Endothelial cell (in vitro differentiated cells): Measurements from ENCODE around the gene HECA. TPM values are rescaled to one million over a fixed set of nuclear protein-coding genes. Genes with fewer than 3 reads are reported as not detected.

Experiments
- DNase-seq: peaks from one replicate; pipeline ENCODE4 v3.0.0; 2021; ENCODE audit warnings: low spot score
- H3K27ac Mint-ChIP-seq: one replicate; pipeline ENCODE4 v1.8.0; 2021; ENCODE audit warnings: mixed read lengths, inconsistent platforms; ENCODE audit not compliant: unreplicated experiment
- H3K27me3 Mint-ChIP-seq: one replicate; pipeline ENCODE4 v1.8.0; 2021; ENCODE audit warnings: mild to moderate bottlenecking, moderate library complexity, mixed read lengths, inconsistent platforms; ENCODE audit not compliant: unreplicated experiment
- H3K36me3 Mint-ChIP-seq: one replicate; pipeline ENCODE4 v1.8.0; 2021; ENCODE audit warnings: mild to moderate bottlenecking, low read depth, mixed read lengths, inconsistent platforms; ENCODE audit not compliant: unreplicated experiment
- H3K4me1 Mint-ChIP-seq: one replicate; pipeline ENCODE4 v1.8.0; 2021; ENCODE audit warnings: mild to moderate bottlenecking, mixed read lengths, inconsistent platforms; ENCODE audit not compliant: unreplicated experiment
- H3K4me3 Mint-ChIP-seq: one replicate; pipeline ENCODE4 v1.8.0; 2021; ENCODE audit warnings: mild to moderate bottlenecking, mixed read lengths, inconsistent platforms; ENCODE audit not compliant: unreplicated experiment
- H3K9me3 Mint-ChIP-seq: one replicate; pipeline ENCODE4 v1.8.0; 2021; ENCODE audit warnings: mixed read lengths, inconsistent platforms; ENCODE audit not compliant: unreplicated experiment
- total RNA-seq: library from RNA; stranded (reverse); fragmentation: NEBNext Ultra II Directional; extraction: Animal tissue kit (Norgen Biotek cat#: 25700); gene quantifications from one replicate; pipeline ENCODE4 v1.2.1, GENCODE V29; 2021; ENCODE audit not compliant: unreplicated experiment
- TF ChIP-seq, protein P1 (sequence below): fragments of 200-600 bp; sonication (generic); IDR thresholded peaks from one replicate; pipeline ENCODE4 v1.5.0; 2021; ENCODE audit warnings: antibody characterized with exemption; ENCODE audit not compliant: unreplicated experiment

The HECA gene
- total RNA-seq, 1 donor from 2014 or later: 36.7 TPM

GRCh38 chr6:139164001-139164400 is 29.1 kb downstream of the HECA start:
- Mint-ChIP-seq H3K4me3 (peak overlapping the region; percentile 8), H3K36me3 (peaks cover 20% of the 10 kb centered on the region), H3K27ac (peak overlapping the region; percentile 7), H3K27me3 (peaks cover 2% of the 10 kb centered on the region), H3K4me1 (peaks cover 16% of the 10 kb centered on the region), H3K9me3 (no peaks in the 10 kb centered on the region)
- TF ChIP-seq, protein P1, sequence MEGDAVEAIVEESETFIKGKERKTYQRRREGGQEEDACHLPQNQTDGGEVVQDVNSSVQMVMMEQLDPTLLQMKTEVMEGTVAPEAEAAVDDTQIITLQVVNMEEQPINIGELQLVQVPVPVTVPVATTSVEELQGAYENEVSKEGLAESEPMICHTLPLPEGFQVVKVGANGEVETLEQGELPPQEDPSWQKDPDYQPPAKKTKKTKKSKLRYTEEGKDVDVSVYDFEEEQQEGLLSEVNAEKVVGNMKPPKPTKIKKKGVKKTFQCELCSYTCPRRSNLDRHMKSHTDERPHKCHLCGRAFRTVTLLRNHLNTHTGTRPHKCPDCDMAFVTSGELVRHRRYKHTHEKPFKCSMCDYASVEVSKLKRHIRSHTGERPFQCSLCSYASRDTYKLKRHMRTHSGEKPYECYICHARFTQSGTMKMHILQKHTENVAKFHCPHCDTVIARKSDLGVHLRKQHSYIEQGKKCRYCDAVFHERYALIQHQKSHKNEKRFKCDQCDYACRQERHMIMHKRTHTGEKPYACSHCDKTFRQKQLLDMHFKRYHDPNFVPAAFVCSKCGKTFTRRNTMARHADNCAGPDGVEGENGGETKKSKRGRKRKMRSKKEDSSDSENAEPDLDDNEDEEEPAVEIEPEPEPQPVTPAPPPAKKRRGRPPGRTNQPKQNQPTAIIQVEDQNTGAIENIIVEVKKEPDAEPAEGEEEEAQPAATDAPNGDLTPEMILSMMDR: no peak
- DNase-seq: no peak

GRCh38 chr6:139165324-139165723 is 30.4 kb downstream of the HECA start:
- no peak overlapping the region for H3K4me3 Mint-ChIP-seq
- peaks cover 26% of the 10 kb centered on the region for H3K36me3 Mint-ChIP-seq
- TF ChIP-seq, protein P1: no peak
- no peaks in the 10 kb centered on the region for H3K9me3 Mint-ChIP-seq
- no peak for DNase-seq
- H3K4me1 Mint-ChIP-seq: peaks cover 13% of the 10 kb centered on the region
- H3K27ac Mint-ChIP-seq: no peak overlapping the region
- peaks cover 2% of the 10 kb centered on the region for H3K27me3 Mint-ChIP-seq

DNA sequence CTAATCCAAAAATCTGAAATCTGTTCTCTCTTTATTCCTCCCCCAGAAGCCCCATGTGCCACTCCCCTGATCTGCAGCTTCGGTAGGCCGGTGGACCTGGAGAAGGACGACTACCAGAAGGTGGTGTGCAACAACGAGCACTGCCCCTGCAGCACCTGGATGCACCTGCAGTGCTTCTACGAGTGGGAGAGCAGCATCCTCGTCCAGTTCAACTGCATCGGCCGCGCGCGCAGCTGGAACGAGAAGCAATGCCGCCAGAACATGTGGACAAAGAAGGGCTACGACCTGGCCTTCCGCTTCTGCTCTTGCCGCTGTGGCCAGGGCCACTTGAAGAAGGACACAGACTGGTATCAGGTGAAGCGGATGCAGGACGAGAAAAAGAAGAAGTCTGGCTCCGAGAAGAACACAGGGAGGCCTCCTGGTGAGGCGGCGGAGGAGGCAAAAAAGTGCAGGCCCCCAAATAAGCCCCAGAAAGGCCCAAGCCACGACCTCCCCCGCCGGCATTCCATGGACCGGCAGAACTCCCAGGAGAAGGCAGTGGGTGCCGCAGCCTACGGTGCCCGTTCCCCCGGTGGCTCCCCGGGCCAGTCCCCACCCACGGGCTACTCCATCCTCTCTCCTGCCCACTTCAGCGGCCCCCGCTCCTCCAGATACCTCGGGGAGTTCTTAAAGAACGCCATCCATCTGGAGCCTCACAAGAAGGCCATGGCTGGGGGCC is 31.5 kb downstream of the HECA start:
- DNase-seq: no peak

GRCh38 chr6:139166956-139167313 is 32.1 kb downstream of the HECA start:
- Mint-ChIP-seq H3K36me3 (peaks cover 26% of the 10 kb centered on the region), H3K4me3 (no peak overlapping the region), H3K27me3 (peaks cover 2% of the 10 kb centered on the region), H3K27ac (no peak overlapping the region), H3K9me3 (no peaks in the 10 kb centered on the region), H3K4me1 (peaks cover 9% of the 10 kb centered on the region)
- DNase-seq: no peak
- TF ChIP-seq, protein P1: no peak

More for the DNA sequence above, 31.5 kb downstream of the HECA start:
- Mint-ChIP-seq H3K9me3 (no peaks in the 10 kb centered on the region), H3K27ac (no peak overlapping the region), H3K27me3 (peaks cover 2% of the 10 kb centered on the region), H3K36me3 (peaks cover 26% of the 10 kb centered on the region), H3K4me3 (no peak overlapping the region), H3K4me1 (peaks cover 9% of the 10 kb centered on the region)
- TF ChIP-seq, protein P1: no peak

DNA sequence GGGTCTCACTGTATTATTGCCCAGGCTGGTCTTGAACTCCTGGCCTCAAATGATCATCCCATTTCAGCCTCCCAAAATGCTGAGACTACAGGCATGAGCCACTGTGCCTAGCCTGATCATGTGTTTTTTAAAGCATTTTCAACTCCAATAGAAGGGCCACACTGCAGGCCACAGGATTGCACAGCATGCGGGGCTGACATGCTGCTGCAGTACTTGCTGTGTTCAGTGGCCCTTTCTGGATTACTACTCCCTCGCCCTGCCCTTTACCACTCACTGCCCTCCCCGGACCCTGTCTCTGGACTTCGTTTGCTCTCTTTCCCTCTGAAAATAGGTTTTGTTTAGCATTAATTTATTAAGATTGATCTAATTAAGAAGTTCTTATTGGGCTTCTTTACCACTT is 37.3 kb downstream of the HECA start:
- no peak overlapping the region for H3K4me3 Mint-ChIP-seq
- H3K9me3 Mint-ChIP-seq: no peaks in the 10 kb centered on the region
- TF ChIP-seq, protein P1: no peak
- no peaks in the 10 kb centered on the region for H3K27me3 Mint-ChIP-seq
- H3K36me3 Mint-ChIP-seq: peaks cover 21% of the 10 kb centered on the region
- DNase-seq: no peak
- H3K4me1 Mint-ChIP-seq: no peaks in the 10 kb centered on the region
- no peak overlapping the region for H3K27ac Mint-ChIP-seq
